K562 (cell line): ENCODE measurements around the gene KIF23. TPM values are rescaled to one million over a fixed set of nuclear protein-coding genes. Genes with fewer than 3 reads are reported as not detected.

ENCODE experiments used
- ATAC-seq: fragments of 200-7000 bp; cut with Tn5 transposase; 3 replicates; pipeline ENCODE4 v1.9.1; 2020; ENCODE audit warnings: moderate library complexity
- BruUV-seq: library from RNA; stranded (reverse); fragments of 400-500 nt; replicated peaks from 2 replicates; lab custom pipeline; 2021; lab: Mats Ljungman, UMichigan
- CTCF ChIA-PET: fragments of 300-600 bp; formaldehyde crosslinking; extraction: SDS; loops from one replicate; lab custom pipeline; 2021; ENCODE audit warnings: low intra/inter-chr PET ratio; lab: Yijun Ruan, JAX
- POLR2A ChIA-PET: fragments of 300-600, 350-650 bp; sonication (Branson Sonifier 250); formaldehyde crosslinking; extraction: SDS; loops from one replicate; lab custom pipeline; 2021; ENCODE audit warnings: antibody characterized with exemption, inconsistent platforms; lab: Yijun Ruan, JAX
- DNase-seq, 4 experiments: peaks; one replicate each; pipeline versions ENCODE4 v3.0.0 to v3.0.0-alpha.2; 2011 to 2018; ENCODE audit warnings: low spot score in 3 of 4, mixed read lengths in 3 of 4; ENCODE audit errors: extremely low read depth in 1 of 4
- FAIRE-seq: peaks from 2 replicates; lab custom pipeline; 2011; peaks lifted over from hg19 to GRCh38; lab: Jason Lieb, UNC
- H2AFZ ChIP-seq: 2 replicates; pipeline ENCODE4 v1.6.0; 2011; ENCODE audit warnings: low read depth, low read length, control low read depth, inconsistent platforms
- H3K27ac ChIP-seq: fragments of 200-600 bp; 3 replicates; pipeline ENCODE4 v1.8.0; 2011; ENCODE audit warnings: low read depth, mild to moderate bottlenecking, control low read depth, inconsistent platforms, low read length, moderate library complexity, mixed read lengths; ENCODE audit errors: extremely low read depth
- H3K27me3 ChIP-seq, 2 experiments: fragments of 300-600 bp in 1 of 2; 2 replicates in 1 of 2; 3 replicates in 1 of 2; pipeline versions ENCODE4 v1.6.0 to v1.8.0; 2011; ENCODE audit warnings: inconsistent platforms in 2 of 2, low read length in 2 of 2, mild to moderate bottlenecking in 1 of 2, mixed read lengths in 1 of 2, moderate library complexity in 1 of 2; ENCODE audit not compliant: control insufficient read depth in 2 of 2, insufficient read depth in 2 of 2
- H3K36me3 ChIP-seq: fragments of 300-600 bp; 3 replicates; pipeline ENCODE4 v1.8.0; 2011; ENCODE audit warnings: mild to moderate bottlenecking, low read length, inconsistent platforms; ENCODE audit not compliant: control insufficient read depth, insufficient read depth
- H3K4me1 ChIP-seq, 2 experiments: fragments of 200-600 bp in 1 of 2; replicated peaks in 1 of 2; 2 replicates in 1 of 2; 3 replicates in 1 of 2; pipeline versions ENCODE4 v1.5.1 to v1.8.0; 2011; ENCODE audit warnings: inconsistent platforms in 2 of 2, low read length in 2 of 2, mild to moderate bottlenecking in 1 of 2, mixed read lengths in 1 of 2, moderate library complexity in 1 of 2; ENCODE audit not compliant: control insufficient read depth in 2 of 2, insufficient read depth in 2 of 2
- H3K4me2 ChIP-seq: 2 replicates; pipeline ENCODE4 v1.6.1; 2011; ENCODE audit warnings: low read length, control low read depth, inconsistent platforms, mixed read lengths; ENCODE audit not compliant: insufficient read depth
- H3K4me3 ChIP-seq: fragments of 200-600 bp; sonication (generic), shearing (Covaris generic); 2 replicates; pipeline ENCODE4 v1.5.1; 2016; ENCODE audit warnings: control low read depth, inconsistent platforms
- H3K79me2 ChIP-seq: fragments of 200-600 bp; 3 replicates; pipeline ENCODE4 v1.8.0; 2011; ENCODE audit warnings: low read length, inconsistent platforms; ENCODE audit not compliant: control insufficient read depth, insufficient read depth
- H3K9ac ChIP-seq, 2 experiments: 2 replicates each; pipeline versions ENCODE4 v1.6.0 to v1.6.1; 2011; ENCODE audit warnings: low read depth in 2 of 2, low read length in 2 of 2, control low read depth in 1 of 2, inconsistent platforms in 1 of 2, mild to moderate bottlenecking in 1 of 2, mixed read lengths in 1 of 2; ENCODE audit not compliant: insufficient read depth in 1 of 2
- H3K9me1 ChIP-seq: one replicate; pipeline ENCODE4 v1.6.0; 2011; ENCODE audit warnings: inconsistent platforms, mild to moderate bottlenecking, low read length, moderate library complexity; ENCODE audit not compliant: control insufficient read depth, insufficient read depth
- H3K9me3 ChIP-seq: replicated peaks from 2 replicates; pipeline ENCODE4 v1.5.1; 2011; ENCODE audit warnings: low read depth, low read length, inconsistent platforms; ENCODE audit not compliant: control insufficient read depth, insufficient read depth
- H4K20me1 ChIP-seq: replicated peaks from 2 replicates; pipeline ENCODE4 v1.6.1; 2011; ENCODE audit warnings: low read length, inconsistent platforms, mixed read lengths; ENCODE audit not compliant: control insufficient read depth, insufficient read depth
- BRCA1 ChIP-seq, 2 experiments: fragments of 450-650 bp in 1 of 2; sonication (generic) in 1 of 2; formaldehyde crosslinking in 1 of 2; IDR thresholded peaks; 2 replicates each; pipeline versions ENCODE4 v1.5.0 to v1.6.1; 2017 to 2020; ENCODE audit warnings: mild to moderate bottlenecking in 1 of 2, missing genetic modification reagents in 1 of 2
- CBFB ChIP-seq: sonication (generic); formaldehyde crosslinking; IDR thresholded peaks from 2 replicates; pipeline ENCODE4 v1.4.0; 2020; ENCODE audit warnings: mild to moderate bottlenecking, missing genetic modification reagents
- EHMT2 ChIP-seq: fragments of 450-650 bp; IDR thresholded peaks from 2 replicates; pipeline ENCODE4 v1.6.1; 2018; ENCODE audit warnings: antibody characterized with exemption
- HMG20A ChIP-seq: fragments of 450-650 bp; formaldehyde crosslinking; conservative IDR thresholded peaks from 2 replicates; pipeline ENCODE4 v1.4.0; 2020; ENCODE audit warnings: mild to moderate bottlenecking, mixed read lengths
- MCM5 ChIP-seq: fragments of 450-650 bp; IDR thresholded peaks from 2 replicates; pipeline ENCODE4 v1.6.1; 2016; ENCODE audit warnings: low read depth
- NCOA6 ChIP-seq: fragments of 450-650 bp; IDR thresholded peaks from 2 replicates; pipeline ENCODE4 v1.6.1; 2017; ENCODE audit warnings: mild to moderate bottlenecking
- PRMT5 ChIP-seq: sonication (generic); formaldehyde crosslinking; IDR thresholded peaks from 2 replicates; pipeline ENCODE4 v1.5.0; 2020; ENCODE audit warnings: missing genetic modification reagents
- RAD21 ChIP-seq, 2 experiments: fragments of 250-450 bp in 1 of 2; fragments of 450-650 bp in 1 of 2; sonication (Bioruptor Pico) in 1 of 2; formaldehyde crosslinking in 1 of 2; IDR thresholded peaks in 1 of 2; conservative IDR thresholded peaks in 1 of 2; 2 replicates each; pipeline versions ENCODE4 v1.4.0 to v1.8.0; 2020 to 2022; ENCODE audit warnings: mild to moderate bottlenecking in 2 of 2, moderate library complexity in 1 of 2
- RBBP5 ChIP-seq: fragments of 200-600 bp; sonication (generic); IDR thresholded peaks from 2 replicates; pipeline ENCODE4 v1.6.1; 2012; ENCODE audit warnings: borderline replicate concordance, mild to moderate bottlenecking, low read length, control low read depth, inconsistent platforms; ENCODE audit not compliant: insufficient read depth, poor library complexity, severe bottlenecking
- RBM14 ChIP-seq: fragments of 200-400 bp; formaldehyde crosslinking; IDR thresholded peaks from 2 replicates; pipeline ENCODE4 v1.6.1; 2018; ENCODE audit warnings: low read depth, mild to moderate bottlenecking, low read length, moderate library complexity, borderline replicate concordance; ENCODE audit not compliant: insufficient read depth
- SIRT6 ChIP-seq: IDR thresholded peaks from one replicate; pipeline ENCODE4 v1.6.1; 2012; ENCODE audit warnings: low read depth, mild to moderate bottlenecking, control low read depth, inconsistent platforms, low read length, moderate library complexity
- SMARCC2 ChIP-seq: fragments of 450-650 bp; IDR thresholded peaks from 2 replicates; pipeline ENCODE4 v1.6.1; 2017; ENCODE audit warnings: antibody characterized with exemption, moderate library complexity, mild to moderate bottlenecking, low read depth
- SMC3 ChIP-seq: conservative IDR thresholded peaks from 2 replicates; pipeline ENCODE4 v1.6.1; 2011; ENCODE audit warnings: low read depth, low read length, improper control_type of control experiment; ENCODE audit not compliant: insufficient read depth
- SNIP1 ChIP-seq: fragments of 450-650 bp; IDR thresholded peaks from 2 replicates; pipeline ENCODE4 v1.7.1; 2017; ENCODE audit warnings: low read depth, mild to moderate bottlenecking
- TCF7L2 ChIP-seq: fragments of 150-350 bp; IDR thresholded peaks from 2 replicates; pipeline ENCODE4 v1.6.1; 2016; ENCODE audit warnings: low read depth, mild to moderate bottlenecking, low read length, moderate library complexity
- ZNF121 ChIP-seq: sonication (generic); formaldehyde crosslinking; conservative IDR thresholded peaks from 2 replicates; pipeline ENCODE4 v1.8.0; 2022; ENCODE audit warnings: missing genetic modification reagents
- ZNF134 ChIP-seq: fragments of 250-450 bp; sonication (Bioruptor Pico); conservative IDR thresholded peaks from 2 replicates; pipeline ENCODE4 v1.4.0; 2020
- ZNF253 ChIP-seq: fragments of 250-450 bp; sonication (Bioruptor Pico); conservative IDR thresholded peaks from 2 replicates; pipeline ENCODE4 v1.6.1; 2021; ENCODE audit warnings: mild to moderate bottlenecking
- ZNF780A ChIP-seq: fragments of 250-450 bp; sonication (Bioruptor Pico); IDR thresholded peaks from 2 replicates; pipeline ENCODE4 v1.5.0; 2021; ENCODE audit warnings: mild to moderate bottlenecking
- WGBS: fragments of 100-300 bp; shearing (Covaris generic); methylation state at CpG from one replicate; pipeline ENCODE4 v1.1.6; 2016; ENCODE audit warnings: low coverage, mixed read lengths; ENCODE audit not compliant: insufficient coverage; ENCODE audit errors: missing lambda C conversion rate; 5-methylcytosine and 5-hydroxymethylcytosine counted together
- in situ Hi-C: fragments of 300-500 bp; cut with MboI; formaldehyde crosslinking; loops from 4 replicates; pipeline ENCODE4 v1.15.0; 2018; ENCODE audit warnings: inconsistent platforms, mixed read lengths
- intact Hi-C: fragments of 100-400 bp; cut with micrococcal nuclease; formaldehyde crosslinking; loops from 2 replicates; pipeline ENCODE4 v1.14.2; 2022
- polyA plus RNA-seq, 8 experiments: library from polyadenylated mRNA; depleted of rRNA in 4 of 8; stranded (reverse) in 5 of 8; unstranded in 3 of 8; fragments of >200 nt; fragmentation: Nextera tagmentation in 2 of 8; fragmentation: Illumina TruSeq in 1 of 8; extraction: Ambion mirVana in 2 of 8; extraction: Trizol in 1 of 8; gene quantifications; 2 replicates each; pipeline versions ENCODE4 v1.2.1 to v1.2.3, GENCODE V29; 2011 to 2014; ENCODE audit warnings: inconsistent platforms in 1 of 8, missing spikeins in 1 of 8
- total RNA-seq, 7 experiments: library from RNA; depleted of rRNA in 6 of 7; stranded (reverse); fragments of >200 nt in 6 of 7; fragmentation: Illumina TruSeq in 2 of 7; extraction: Trizol in 2 of 7; gene quantifications; 2 replicates each; pipeline versions ENCODE4 v1.2.1 to v1.2.3, GENCODE V29; 2011 to 2021; ENCODE audit warnings: low replicate concordance in 1 of 7
- TF ChIP-seq, protein P1 (sequence below): sonication (generic); formaldehyde crosslinking; IDR thresholded peaks from 2 replicates; pipeline ENCODE4 v1.8.1; 2022; ENCODE audit warnings: missing genetic modification reagents
- TF ChIP-seq, protein P2 (sequence below), 2 experiments: fragments of 450-650 bp in 1 of 2; sonication (generic) in 1 of 2; formaldehyde crosslinking; conservative IDR thresholded peaks; 2 replicates each; pipeline versions ENCODE4 v1.4.0 to v1.8.1; 2020 to 2022; ENCODE audit warnings: mild to moderate bottlenecking in 1 of 2, missing genetic modification reagents in 1 of 2

Gene KIF23
- total and polyA plus RNA-seq, 9 of the 15 experiments (the other 6 are each of a cell fraction or from before 2014, with no cell fraction given), result 29.4 to 58.2 (median 41.9) TPM

DNA sequence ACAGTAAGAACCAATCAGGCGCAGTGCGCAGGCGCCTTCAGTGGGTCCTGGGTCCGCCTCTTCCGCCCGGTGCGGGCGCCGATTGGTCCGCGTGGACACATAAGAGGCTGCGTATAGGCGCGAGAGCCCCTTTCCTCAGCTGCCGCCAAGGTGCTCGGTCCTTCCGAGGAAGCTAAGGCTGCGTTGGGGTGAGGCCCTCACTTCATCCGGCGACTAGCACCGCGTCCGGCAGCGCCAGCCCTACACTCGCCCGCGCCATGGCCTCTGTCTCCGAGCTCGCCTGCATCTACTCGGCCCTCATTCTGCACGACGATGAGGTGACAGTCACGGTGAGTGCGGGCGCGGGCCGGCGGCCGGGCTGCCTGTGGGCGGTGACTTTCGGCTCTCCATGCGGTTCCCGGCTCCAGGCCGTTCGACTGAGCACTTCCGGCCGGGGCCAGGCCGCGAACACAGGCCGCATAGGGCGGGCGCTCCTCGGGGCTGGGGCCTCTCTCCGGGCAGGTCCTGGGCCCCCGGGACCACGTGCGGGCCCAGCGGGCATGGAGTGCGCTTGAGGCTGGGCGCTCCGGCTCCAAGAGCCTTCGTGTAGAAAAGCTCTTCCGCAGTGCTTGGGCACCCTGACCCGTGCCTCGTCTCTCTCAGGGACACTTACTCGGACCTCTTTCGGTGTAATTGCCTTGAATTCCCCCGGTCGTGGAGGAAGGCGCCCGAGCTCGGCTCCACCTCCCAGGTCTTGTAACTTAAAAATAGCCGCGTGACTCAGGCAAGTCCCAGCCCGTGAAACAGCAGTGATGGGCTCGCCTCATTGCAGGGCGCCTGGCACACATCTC, 38.8 kb downstream of the KIF23 start, which contains the start of gene RPLP1:
Gene RPLP1 (plus strand): TSS at position 127 of the 830 bp plus-strand sequence. CDS start 131 bp downstream, at position 258.
- Histone ChIP-seq H2AFZ (peak within 1 kb of the TSS; percentile 86), H3K4me1 (peaks cover 9 to 16% of the 10 kb centered on the region in 2 experiments; a peak in 4 of 5 replicates), H3K9me3 (no peaks in the 10 kb centered on the region), H3K9ac (peak within 1 kb of the TSS; percentile 94 to 99), H3K79me2 (peaks cover 56% of the 10 kb centered on the region), H3K4me2 (peak within 1 kb of the TSS; percentile 88), H3K27me3 (no peaks in the 10 kb centered on the region), H3K27ac (peak within 1 kb of the TSS; percentile 90), H3K4me3 (peak within 1 kb of the TSS; percentile 98), H4K20me1 (peaks cover 39% of the 10 kb centered on the region), H3K9me1 (peaks cover 5% of the 10 kb centered on the region), H3K36me3 (peaks cover 55% of the 10 kb centered on the region)
- CTCF ChIA-PET, result no interaction called here
- peak; percentile 96 to 99 (median 96) for DNase-seq
- intact Hi-C loops (loop anchor here (5.0 kb wide), 1 partner anchor 36 kb away; no protein-coding TSS in a partner anchor), in situ Hi-C loops (no loop called here)
- POLR2A ChIA-PET, result interaction anchor here (0.5 to 5.9 kb wide), 35 partner anchors 9 to 1011 kb away, joined by 3 to 127 read pairs (median 4); partner anchors contain the start of genes GLCE, KIF23 and TLE3
- BruUV-seq, result no TSS peak
- WGBS, result under 1% methylated on average over 58 of the region's 77 CpGs
- FAIRE-seq, result peak; percentile 86
- ATAC-seq, result peak; percentile 87
- no peak for TF ChIP-seq ZNF253 (CRISPR knock-in tag)
- TF ChIP-seq MCM5, result no peak
- no peak for TF ChIP-seq TCF7L2
- TF ChIP-seq, protein P1, sequence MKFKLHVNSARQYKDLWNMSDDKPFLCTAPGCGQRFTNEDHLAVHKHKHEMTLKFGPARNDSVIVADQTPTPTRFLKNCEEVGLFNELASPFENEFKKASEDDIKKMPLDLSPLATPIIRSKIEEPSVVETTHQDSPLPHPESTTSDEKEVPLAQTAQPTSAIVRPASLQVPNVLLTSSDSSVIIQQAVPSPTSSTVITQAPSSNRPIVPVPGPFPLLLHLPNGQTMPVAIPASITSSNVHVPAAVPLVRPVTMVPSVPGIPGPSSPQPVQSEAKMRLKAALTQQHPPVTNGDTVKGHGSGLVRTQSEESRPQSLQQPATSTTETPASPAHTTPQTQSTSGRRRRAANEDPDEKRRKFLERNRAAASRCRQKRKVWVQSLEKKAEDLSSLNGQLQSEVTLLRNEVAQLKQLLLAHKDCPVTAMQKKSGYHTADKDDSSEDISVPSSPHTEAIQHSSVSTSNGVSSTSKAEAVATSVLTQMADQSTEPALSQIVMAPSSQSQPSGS (CRISPR knock-in tag), result no peak
- peak; percentile 69 for TF ChIP-seq CBFB (CRISPR knock-in tag)
- TF ChIP-seq SMC3, result no peak
- TF ChIP-seq SIRT6, result no peak
- TF ChIP-seq BRCA1 (IDR thresholded peaks at IDR 0.05), result no peak
- TF ChIP-seq BRCA1 (CRISPR knock-in tag; IDR thresholded peaks at IDR 0.05), result no peak
- no peak for TF ChIP-seq ZNF780A
- TF ChIP-seq SNIP1, result no peak
- no peak for TF ChIP-seq RAD21 (CRISPR knock-in tag; conservative IDR thresholded peaks at IDR 0.05 in 1 of 2, IDR thresholded peaks at IDR 0.05 in 1 of 2)
- TF ChIP-seq SMARCC2, result no peak
- TF ChIP-seq HMG20A (CRISPR knock-in tag), result no peak
- peak; percentile 89 for TF ChIP-seq RBBP5
- no peak for TF ChIP-seq ZNF134 (CRISPR knock-in tag)
- TF ChIP-seq, protein P2, sequence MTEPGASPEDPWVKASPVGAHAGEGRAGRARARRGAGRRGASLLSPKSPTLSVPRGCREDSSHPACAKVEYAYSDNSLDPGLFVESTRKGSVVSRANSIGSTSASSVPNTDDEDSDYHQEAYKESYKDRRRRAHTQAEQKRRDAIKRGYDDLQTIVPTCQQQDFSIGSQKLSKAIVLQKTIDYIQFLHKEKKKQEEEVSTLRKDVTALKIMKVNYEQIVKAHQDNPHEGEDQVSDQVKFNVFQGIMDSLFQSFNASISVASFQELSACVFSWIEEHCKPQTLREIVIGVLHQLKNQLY (CRISPR knock-in tag; conservative IDR thresholded peaks at IDR 0.05), result peak in 1 of 2 experiments; percentile 81; a peak in 1 of 4 replicates
- TF ChIP-seq RBM14, result no peak
- TF ChIP-seq PRMT5 (CRISPR knock-in tag), result no peak
- TF ChIP-seq NCOA6, result no peak
- no peak for TF ChIP-seq ZNF121 (CRISPR knock-in tag)
- TF ChIP-seq EHMT2, result no peak
